HUES48 (cell line): ENCODE data around the gene SLC66A1.

ENCODE experiments used
- H3K27ac ChIP-seq: one replicate; pipeline ENCODE4 v1.7.0; 2013; ENCODE audit warnings: low read depth, low read length, inconsistent platforms
- H3K27me3 ChIP-seq: 2 replicates; pipeline ENCODE4 v1.6.1; 2013; ENCODE audit warnings: mild to moderate bottlenecking, low read length; ENCODE audit not compliant: control insufficient read depth, insufficient read depth
- H3K36me3 ChIP-seq: 2 replicates; pipeline ENCODE4 v1.6.1; 2013; ENCODE audit warnings: low read length; ENCODE audit not compliant: control insufficient read depth, insufficient read depth
- H3K4me1 ChIP-seq: 2 replicates; pipeline ENCODE4 v1.6.1; 2013; ENCODE audit warnings: mild to moderate bottlenecking, low read length; ENCODE audit not compliant: control insufficient read depth, insufficient read depth
- H3K4me3 ChIP-seq: 2 replicates; pipeline ENCODE4 v1.5.1; 2013; ENCODE audit warnings: mild to moderate bottlenecking, low read depth, low read length
- H3K9ac ChIP-seq: 2 replicates; pipeline ENCODE4 v1.6.1; 2013; ENCODE audit warnings: mild to moderate bottlenecking, low read depth, low read length, moderate library complexity
- H3K9me3 ChIP-seq: 2 replicates; pipeline ENCODE4 v1.6.1; 2013; ENCODE audit warnings: low read length; ENCODE audit not compliant: control insufficient read depth, insufficient read depth

The SLC66A1 gene

GRCh38 chr1:19353596-19353995 is 41.5 kb downstream of the SLC66A1 start:
- no peak overlapping the region for H3K9ac ChIP-seq
- no peaks in the 10 kb centered on the region for H3K27me3 ChIP-seq
- peaks cover 64% of the 10 kb centered on the region for H3K36me3 ChIP-seq
- H3K27ac ChIP-seq = peak overlapping the region; percentile 16
- no peaks in the 10 kb centered on the region for H3K9me3 ChIP-seq
- H3K4me1 ChIP-seq = peaks cover 23% of the 10 kb centered on the region
- no peak overlapping the region for H3K4me3 ChIP-seq

GRCh38 chr1:19354531-19354981 is 42.4 kb downstream of the SLC66A1 start:
- Histone ChIP-seq H3K36me3 (peaks cover 58% of the 10 kb centered on the region), H3K9me3 (no peaks in the 10 kb centered on the region), H3K27ac (no peak overlapping the region), H3K9ac (no peak overlapping the region), H3K4me1 (peaks cover 23% of the 10 kb centered on the region), H3K4me3 (no peak overlapping the region), H3K27me3 (no peaks in the 10 kb centered on the region)

DNA sequence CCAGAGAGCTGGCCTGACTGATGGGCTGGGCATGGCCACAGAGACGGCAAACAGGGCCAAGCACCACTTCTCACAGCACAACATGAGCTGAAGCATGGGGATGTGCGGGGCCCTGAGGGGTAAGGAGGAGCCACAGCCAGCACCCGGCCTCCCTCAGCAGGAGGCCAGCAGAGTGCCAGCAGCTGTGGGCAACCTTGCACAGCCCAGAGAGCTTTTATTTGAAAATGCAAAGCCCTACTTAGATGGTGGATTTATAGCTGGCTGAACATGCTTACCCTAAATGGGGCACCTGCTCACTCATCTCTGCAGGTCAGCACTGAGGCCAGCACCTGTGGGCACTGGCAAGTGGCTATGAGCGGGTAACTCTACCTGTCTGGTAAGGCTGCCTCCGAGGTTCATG is 44.1 kb downstream of the SLC66A1 start:
- Histone ChIP-seq H3K9me3 (no peaks in the 10 kb centered on the region), H3K27ac (no peak overlapping the region), H3K9ac (no peak overlapping the region), H3K4me3 (no peak overlapping the region), H3K36me3 (peaks cover 48% of the 10 kb centered on the region), H3K27me3 (no peaks in the 10 kb centered on the region), H3K4me1 (peaks cover 23% of the 10 kb centered on the region)

DNA sequence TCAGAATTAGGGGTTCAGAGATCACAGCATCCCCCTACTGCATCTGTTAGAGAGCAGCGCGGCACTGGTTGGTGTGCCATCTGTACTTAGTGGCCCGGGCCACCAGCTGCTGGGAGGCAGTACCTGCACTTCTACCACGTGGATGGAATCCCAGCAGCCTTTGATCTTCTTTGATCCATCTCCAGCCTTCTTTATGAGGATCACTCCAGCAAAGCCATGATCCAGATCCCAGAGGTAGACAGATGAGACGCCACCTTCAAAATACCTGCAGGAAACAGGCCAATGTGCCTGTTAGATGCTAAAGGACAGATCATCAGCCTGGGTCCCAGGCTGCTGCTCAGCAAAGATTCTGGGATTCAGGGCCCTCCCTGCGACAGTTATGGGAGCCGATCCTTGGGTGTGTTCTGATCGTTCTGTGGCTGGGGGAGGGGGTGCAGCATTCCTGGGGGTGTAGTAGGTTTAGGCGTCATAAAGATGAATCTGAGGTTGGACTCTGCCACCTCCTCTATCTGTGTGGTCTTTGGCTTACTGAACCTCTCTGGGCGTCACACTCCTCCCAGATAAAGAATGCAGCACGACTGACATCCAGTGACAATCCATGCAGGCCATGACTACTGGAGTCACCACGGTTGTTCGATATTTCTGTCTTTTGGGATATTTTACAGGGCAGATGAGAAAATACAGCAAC is 45.3 kb downstream of the SLC66A1 start:
- H3K4me1 ChIP-seq = peaks cover 23% of the 10 kb centered on the region
- H3K27me3 ChIP-seq = no peaks in the 10 kb centered on the region
- no peak overlapping the region for H3K9ac ChIP-seq

GRCh38 chr1:19358710-19359109 is 46.6 kb downstream of the SLC66A1 start:
- Histone ChIP-seq H3K9me3 (no peaks in the 10 kb centered on the region), H3K36me3 (peaks cover 29% of the 10 kb centered on the region), H3K4me3 (no peak overlapping the region), H3K27me3 (no peaks in the 10 kb centered on the region), H3K27ac (no peak overlapping the region), H3K9ac (no peak overlapping the region), H3K4me1 (peaks cover 12% of the 10 kb centered on the region)

More for the DNA sequence above, 45.3 kb downstream of the SLC66A1 start:
- peaks cover 36% of the 10 kb centered on the region for H3K36me3 ChIP-seq
- H3K4me3 ChIP-seq = no peak overlapping the region
- no peak overlapping the region for H3K27ac ChIP-seq
- no peaks in the 10 kb centered on the region for H3K9me3 ChIP-seq

DNA sequence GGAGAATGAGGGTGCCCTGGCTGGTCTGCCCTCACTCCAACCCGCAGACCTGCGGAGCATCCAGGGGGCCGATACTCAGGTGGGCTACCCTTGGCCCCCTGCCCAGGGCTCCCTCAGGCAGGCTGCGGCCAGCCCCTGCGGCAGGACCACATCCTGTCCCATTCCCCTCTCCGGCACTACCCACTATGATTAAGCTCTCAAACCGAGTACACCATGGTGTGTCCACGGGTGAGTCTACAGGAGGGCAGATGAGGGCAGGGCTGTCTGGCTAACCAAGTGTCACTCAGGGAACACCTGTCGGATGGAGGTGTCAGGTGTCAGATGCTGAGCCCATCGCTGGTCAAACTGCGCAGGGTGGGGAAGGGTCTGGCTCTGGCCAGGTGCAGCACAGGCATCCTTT is 47.2 kb downstream of the SLC66A1 start:
- H3K9ac ChIP-seq = no peak overlapping the region

GRCh38 chr1:19360016-19360415 is 47.9 kb downstream of the SLC66A1 start:
- Histone ChIP-seq H3K4me1 (no peaks in the 10 kb centered on the region), H3K9me3 (no peaks in the 10 kb centered on the region), H3K27me3 (no peaks in the 10 kb centered on the region), H3K27ac (no peak overlapping the region), H3K36me3 (peaks cover 30% of the 10 kb centered on the region), H3K4me3 (no peak overlapping the region), H3K9ac (no peak overlapping the region)

More for the DNA sequence above, 47.2 kb downstream of the SLC66A1 start:
- H3K36me3 ChIP-seq = peaks cover 26% of the 10 kb centered on the region
- no peak overlapping the region for H3K27ac ChIP-seq
- H3K9me3 ChIP-seq = no peaks in the 10 kb centered on the region
- H3K27me3 ChIP-seq = no peaks in the 10 kb centered on the region
- H3K4me3 ChIP-seq = no peak overlapping the region
- peaks cover 6% of the 10 kb centered on the region for H3K4me1 ChIP-seq

DNA sequence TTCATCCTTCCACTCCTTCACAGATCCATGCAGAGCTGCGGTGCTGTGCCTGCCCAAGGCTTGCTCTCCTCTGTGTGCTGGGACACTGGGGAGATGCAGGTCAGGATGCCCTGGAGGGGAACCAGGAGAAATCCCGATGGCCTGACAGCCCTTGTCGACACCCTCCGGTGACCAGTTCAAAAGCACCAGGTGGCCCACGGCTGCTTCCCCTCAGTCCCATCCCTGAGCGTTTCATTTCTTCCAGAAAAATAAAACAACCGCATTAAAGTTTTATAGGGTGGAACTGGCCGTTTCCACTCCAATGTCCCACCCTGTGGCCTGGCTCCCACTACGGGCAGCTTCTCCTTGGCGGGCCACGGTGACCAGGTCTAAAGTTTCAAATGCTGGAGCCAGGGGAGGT is 48.3 kb downstream of the SLC66A1 start:
- Histone ChIP-seq H3K4me1 (no peaks in the 10 kb centered on the region), H3K9me3 (no peaks in the 10 kb centered on the region), H3K9ac (no peak overlapping the region), H3K27ac (no peak overlapping the region), H3K27me3 (no peaks in the 10 kb centered on the region), H3K4me3 (no peak overlapping the region), H3K36me3 (peaks cover 32% of the 10 kb centered on the region)

DNA sequence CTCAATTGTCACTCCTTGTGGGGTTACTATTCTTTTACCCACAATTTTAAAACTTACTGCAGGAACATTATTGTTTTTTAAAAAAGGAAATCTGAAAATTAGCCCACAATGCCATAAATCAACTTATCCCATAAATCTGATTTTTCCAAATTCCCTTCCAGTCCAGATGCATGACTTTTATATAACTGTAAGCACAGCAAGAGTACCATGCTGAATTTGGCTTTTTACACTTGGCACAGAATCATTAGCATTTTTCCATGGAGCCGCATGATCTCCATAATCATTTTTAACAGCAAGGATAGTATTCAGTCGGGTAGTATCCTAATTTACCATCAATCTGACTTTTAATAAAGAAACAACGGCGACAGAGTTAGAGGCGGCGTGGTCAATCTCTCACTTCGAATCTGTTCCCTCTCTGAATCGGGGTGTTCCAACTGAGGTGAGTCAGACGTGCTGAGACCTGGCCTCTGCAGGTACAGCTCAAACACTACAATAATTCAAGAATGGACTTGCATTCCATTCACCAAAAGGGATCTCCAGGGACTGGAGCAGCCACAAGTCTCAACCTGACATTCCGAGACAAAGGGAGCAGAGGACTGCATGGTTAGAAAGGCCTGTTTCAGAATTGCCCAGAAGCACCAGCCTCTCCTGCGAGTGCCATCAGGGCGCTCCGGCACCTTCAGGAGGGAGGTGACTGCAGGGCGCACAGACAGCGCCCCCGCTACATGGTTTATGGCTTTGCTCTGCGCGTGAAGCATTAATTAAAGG is 48.9 kb downstream of the SLC66A1 start:
- H3K4me3 ChIP-seq = no peak overlapping the region
- H3K9ac ChIP-seq = no peak overlapping the region
- no peaks in the 10 kb centered on the region for H3K27me3 ChIP-seq
- peaks cover 26% of the 10 kb centered on the region for H3K36me3 ChIP-seq
- H3K27ac ChIP-seq = no peak overlapping the region
- H3K4me1 ChIP-seq = no peaks in the 10 kb centered on the region
- no peaks in the 10 kb centered on the region for H3K9me3 ChIP-seq

- H3K4me3 ChIP-seq = no peak overlapping the region
- H3K27ac ChIP-seq = peak overlapping the region; percentile 23
- H3K4me1 ChIP-seq = no peaks in the 10 kb centered on the region
These were observed 49.6 kb downstream of the SLC66A1 start for GRCh38 chr1:19361611-19362147.

DNA sequence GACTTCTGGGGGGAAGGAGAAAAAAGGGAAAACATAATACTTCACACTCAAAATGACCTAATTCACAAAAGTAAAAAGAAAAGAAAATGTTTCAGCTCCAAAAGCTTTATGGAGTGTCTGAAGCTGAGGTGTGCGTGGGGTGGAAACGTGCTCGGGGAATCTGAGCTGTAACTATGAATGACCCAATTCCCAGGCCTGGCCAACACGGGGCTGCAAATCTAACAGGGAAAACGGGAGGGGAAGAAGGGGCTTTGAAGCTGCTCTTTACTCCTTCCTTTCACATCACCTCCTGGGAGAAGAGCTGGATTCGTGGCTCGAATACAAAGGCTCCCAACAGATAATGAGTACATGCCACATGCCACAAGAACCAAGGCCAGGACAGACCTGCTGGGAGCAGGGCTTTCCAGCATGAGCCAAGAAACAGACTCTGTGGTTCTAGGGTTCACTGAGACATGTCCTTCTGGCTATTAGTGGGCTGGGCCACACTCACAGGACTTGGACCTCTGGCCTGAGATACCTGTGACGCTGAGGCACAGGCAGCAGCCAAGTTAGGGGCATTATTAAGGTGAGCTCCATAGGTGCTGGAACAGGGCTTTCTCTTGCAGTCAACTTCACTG is 51.5 kb downstream of the SLC66A1 start:
- no peak overlapping the region for H3K27ac ChIP-seq
- H3K36me3 ChIP-seq = peaks cover 10% of the 10 kb centered on the region
- no peak overlapping the region for H3K9ac ChIP-seq
- no peaks in the 10 kb centered on the region for H3K27me3 ChIP-seq
- no peaks in the 10 kb centered on the region for H3K4me1 ChIP-seq
- no peak overlapping the region for H3K4me3 ChIP-seq
- H3K9me3 ChIP-seq = no peaks in the 10 kb centered on the region

More at GRCh38 chr1:19361611-19362147, 49.6 kb downstream of the SLC66A1 start:
- Histone ChIP-seq H3K9ac (no peak overlapping the region), H3K9me3 (no peaks in the 10 kb centered on the region), H3K36me3 (peaks cover 20% of the 10 kb centered on the region), H3K27me3 (no peaks in the 10 kb centered on the region)
